ENCODE results near the gene MYO1D. TPM values are rescaled to one million over a fixed set of nuclear protein-coding genes. Genes with fewer than 3 reads are reported as not detected.

The MYO1D gene
- total RNA-seq, 4 donors from 2014 or later = 247 to 569 (median 444) TPM

GRCh38 chr17:32494621-32495358 lies 382.1 kb downstream of the MYO1D start:
- H3K36me3 ChIP-seq = no peaks in the 10 kb centered on the region
- 89% methylated on average over 34 of the region's 34 CpGs; no CpG with 5 or more reads in 1 of the 2 donors for WGBS, 2 donors (ENCODE audit: low coverage in 1 of 2)
- H3K9me3 ChIP-seq = no peaks in the 10 kb centered on the region
- H3K27ac ChIP-seq = no peak overlapping the region
- H3K4me3 ChIP-seq = no peak overlapping the region
- no peaks in the 10 kb centered on the region for H3K27me3 ChIP-seq
- in situ Hi-C loops (cut with MboI; ENCODE audit: low pct_ligation_motif_present in 1 of 4, low pct_unique_long_range_greater_than_20kb in 1 of 4, low sequenced_read_pairs in 3 of 4) = loop anchor here in 2 of 4 donors (25.0 kb wide), 2 partner anchors 268 to 418 kb away; no protein-coding TSS in a partner anchor
- TF ChIP-seq, protein P1, sequence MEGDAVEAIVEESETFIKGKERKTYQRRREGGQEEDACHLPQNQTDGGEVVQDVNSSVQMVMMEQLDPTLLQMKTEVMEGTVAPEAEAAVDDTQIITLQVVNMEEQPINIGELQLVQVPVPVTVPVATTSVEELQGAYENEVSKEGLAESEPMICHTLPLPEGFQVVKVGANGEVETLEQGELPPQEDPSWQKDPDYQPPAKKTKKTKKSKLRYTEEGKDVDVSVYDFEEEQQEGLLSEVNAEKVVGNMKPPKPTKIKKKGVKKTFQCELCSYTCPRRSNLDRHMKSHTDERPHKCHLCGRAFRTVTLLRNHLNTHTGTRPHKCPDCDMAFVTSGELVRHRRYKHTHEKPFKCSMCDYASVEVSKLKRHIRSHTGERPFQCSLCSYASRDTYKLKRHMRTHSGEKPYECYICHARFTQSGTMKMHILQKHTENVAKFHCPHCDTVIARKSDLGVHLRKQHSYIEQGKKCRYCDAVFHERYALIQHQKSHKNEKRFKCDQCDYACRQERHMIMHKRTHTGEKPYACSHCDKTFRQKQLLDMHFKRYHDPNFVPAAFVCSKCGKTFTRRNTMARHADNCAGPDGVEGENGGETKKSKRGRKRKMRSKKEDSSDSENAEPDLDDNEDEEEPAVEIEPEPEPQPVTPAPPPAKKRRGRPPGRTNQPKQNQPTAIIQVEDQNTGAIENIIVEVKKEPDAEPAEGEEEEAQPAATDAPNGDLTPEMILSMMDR (IDR thresholded peaks at IDR 0.05) = no peak
- TF ChIP-seq EP300 (IDR thresholded peaks at IDR 0.05; ENCODE audit: low read depth) (no peak), POLR2A (IDR thresholded peaks at IDR 0.05) (no peak), POLR2AphosphoS5 (IDR thresholded peaks at IDR 0.05) (no peak)
- H3K4me1 ChIP-seq = no peaks in the 10 kb centered on the region
- no peak for DNase-seq
- intact Hi-C loops (cut with DNase I; ENCODE audit: low total_unique reads) = no loop called here

- Histone ChIP-seq H3K9me3 (no peaks in the 10 kb centered on the region), H3K27ac (no peak overlapping the region), H3K4me3 (no peak overlapping the region), H3K36me3 (no peaks in the 10 kb centered on the region), H3K27me3 (no peaks in the 10 kb centered on the region), H3K4me1 (no peaks in the 10 kb centered on the region)
- DNase-seq = no peak
- TF ChIP-seq POLR2AphosphoS5 (IDR thresholded peaks at IDR 0.05) = no peak
- no peak for TF ChIP-seq POLR2A (IDR thresholded peaks at IDR 0.05)
- TF ChIP-seq, protein P1 (IDR thresholded peaks at IDR 0.05) = no peak
- no peak for TF ChIP-seq EP300 (IDR thresholded peaks at IDR 0.05; ENCODE audit: low read depth)
- intact Hi-C loops (cut with DNase I; ENCODE audit: low total_unique reads) (no loop called here), in situ Hi-C loops (cut with MboI; ENCODE audit: low pct_ligation_motif_present in 1 of 4, low pct_unique_long_range_greater_than_20kb in 1 of 4, low sequenced_read_pairs in 3 of 4) (loop anchor here in 2 of 4 donors (25.0 kb wide), 2 partner anchors 268 to 418 kb away; no protein-coding TSS in a partner anchor)
- WGBS, 2 donors (ENCODE audit: low coverage in 1 of 2) = 91% methylated on average over 5 of the region's 11 CpGs; no CpG with 5 or more reads in 1 of the 2 donors
Measured at GRCh38 chr17:32493976-32494513, 382.9 kb downstream of the MYO1D start.

GRCh38 chr17:32493571-32493970 lies 383.4 kb downstream of the MYO1D start:
- intact Hi-C loops (cut with DNase I; ENCODE audit: low total_unique reads) (no loop called here), in situ Hi-C loops (cut with MboI; ENCODE audit: low pct_ligation_motif_present in 1 of 4, low pct_unique_long_range_greater_than_20kb in 1 of 4, low sequenced_read_pairs in 3 of 4) (loop anchor here in 2 of 4 donors (25.0 kb wide), 2 partner anchors 269 to 419 kb away; no protein-coding TSS in a partner anchor)
- Histone ChIP-seq H3K9me3 (no peaks in the 10 kb centered on the region), H3K27me3 (no peaks in the 10 kb centered on the region), H3K4me3 (no peak overlapping the region), H3K4me1 (no peaks in the 10 kb centered on the region), H3K27ac (no peak overlapping the region), H3K36me3 (no peaks in the 10 kb centered on the region)
- WGBS, 2 donors (ENCODE audit: low coverage in 1 of 2) = 85 to 89% methylated on average over 4 to 12 of the region's 15 CpGs
- no peak for DNase-seq
- TF ChIP-seq, protein P1 (IDR thresholded peaks at IDR 0.05) = no peak
- TF ChIP-seq POLR2A (IDR thresholded peaks at IDR 0.05) (no peak), POLR2AphosphoS5 (IDR thresholded peaks at IDR 0.05) (no peak), EP300 (IDR thresholded peaks at IDR 0.05; ENCODE audit: low read depth) (no peak)

GRCh38 chr17:32492648-32493289 lies 384.2 kb downstream of the MYO1D start:
- no peaks in the 10 kb centered on the region for H3K27me3 ChIP-seq
- DNase-seq = no peak
- peaks cover 0 to 6% (median 3%) of the 10 kb centered on the region in 4 donors for H3K4me1 ChIP-seq
- H3K9me3 ChIP-seq = no peaks in the 10 kb centered on the region
- no peak for TF ChIP-seq POLR2AphosphoS5 (IDR thresholded peaks at IDR 0.05)
- TF ChIP-seq, protein P1 (IDR thresholded peaks at IDR 0.05) = no peak
- no peak for TF ChIP-seq POLR2A (IDR thresholded peaks at IDR 0.05)
- no peak for TF ChIP-seq EP300 (IDR thresholded peaks at IDR 0.05; ENCODE audit: low read depth)
- WGBS, 2 donors (ENCODE audit: low coverage in 1 of 2) = 82 to 97% methylated on average over 5 to 7 of the region's 7 CpGs
- no peak overlapping the region for H3K27ac ChIP-seq
- in situ Hi-C loops (cut with MboI; ENCODE audit: low pct_ligation_motif_present in 1 of 4, low pct_unique_long_range_greater_than_20kb in 1 of 4, low sequenced_read_pairs in 3 of 4) = loop anchor here in 2 of 4 donors (25.0 kb wide), 2 partner anchors 270 to 420 kb away; no protein-coding TSS in a partner anchor
- H3K36me3 ChIP-seq = no peaks in the 10 kb centered on the region
- H3K4me3 ChIP-seq = no peak overlapping the region
- intact Hi-C loops (cut with DNase I; ENCODE audit: low total_unique reads) = no loop called here
